Fibroblast of pulmonary artery (primary cell): ENCODE results near the gene PLA2G2D.

Experiments
- DNase-seq: peaks from one replicate; pipeline ENCODE4 v3.0.0-alpha.2; 2010; ENCODE audit warnings: low read depth
- H3K4me3 ChIP-seq: replicated peaks from 2 replicates; pipeline ENCODE4 v1.5.1; 2011; ENCODE audit warnings: low read depth, mild to moderate bottlenecking, control low read depth, low read length, moderate library complexity
- CTCF ChIP-seq: IDR thresholded peaks from 2 replicates; pipeline ENCODE4 v1.5.1; 2011; ENCODE audit warnings: mild to moderate bottlenecking, control low read depth, low read length, inconsistent platforms; ENCODE audit errors: missing control alignments

Gene PLA2G2D

GRCh38 chr1:20142001-20142710 lies 22.8 kb upstream of the PLA2G2D start:
- DNase-seq: no peak
- H3K4me3 ChIP-seq: no peak overlapping the region
- TF ChIP-seq CTCF: no peak

DNA sequence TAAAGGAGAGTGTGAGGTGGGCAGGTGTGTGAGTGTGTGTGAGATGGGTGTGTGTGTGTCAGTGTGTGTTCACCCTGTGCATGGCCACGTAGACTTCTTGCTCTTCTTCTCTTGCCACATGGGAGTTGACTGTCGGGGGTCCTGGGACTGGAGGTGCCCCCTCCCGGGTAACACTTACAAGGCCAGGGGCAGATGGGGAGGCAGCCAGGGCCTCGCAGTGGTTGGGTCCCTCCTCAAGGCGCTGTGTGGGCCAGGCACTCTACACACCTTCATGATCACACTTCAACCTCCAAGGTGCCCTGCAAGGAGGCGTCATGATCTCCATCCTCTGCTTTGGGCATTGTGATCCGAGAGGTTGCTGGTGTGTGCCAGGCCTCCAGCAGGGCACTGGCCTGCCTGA lies 22.1 kb upstream of the PLA2G2D start:
- H3K4me3 ChIP-seq: no peak overlapping the region
- DNase-seq: no peak
- no peak for TF ChIP-seq CTCF

DNA sequence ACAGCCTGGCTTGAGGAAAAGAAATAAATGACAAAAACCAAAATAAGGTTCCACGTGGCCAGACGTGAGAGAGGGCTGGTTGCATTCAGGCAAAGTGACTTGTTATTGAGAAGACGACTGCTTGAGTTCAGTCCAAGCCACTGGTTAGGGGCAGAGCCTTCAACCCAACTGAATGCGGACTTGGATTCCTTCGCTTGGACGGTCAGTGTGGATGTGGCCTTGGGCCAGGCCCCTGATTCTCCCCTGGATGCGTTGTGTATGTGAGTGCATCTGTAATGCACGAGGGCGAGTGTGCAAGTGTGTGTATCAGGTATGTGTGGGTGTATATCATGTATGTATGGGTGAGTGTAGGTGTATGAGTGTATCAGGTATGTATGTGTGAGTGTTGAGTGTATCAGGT lies 21.7 kb upstream of the PLA2G2D start:
- DNase-seq: no peak
- TF ChIP-seq CTCF: no peak
- H3K4me3 ChIP-seq: no peak overlapping the region

GRCh38 chr1:20139776-20140612 lies 20.7 kb upstream of the PLA2G2D start:
- TF ChIP-seq CTCF: no peak
- DNase-seq: no peak
- no peak overlapping the region for H3K4me3 ChIP-seq

GRCh38 chr1:20138961-20139550 lies 19.7 kb upstream of the PLA2G2D start, which contains the start of gene PLA2G2F:
Gene PLA2G2F (plus strand): TSS chr1:20139323. CDS start chr1:20139428, 105 bp downstream.
- DNase-seq: no peak
- H3K4me3 ChIP-seq: no peak within 1 kb of the TSS
- TF ChIP-seq CTCF: no peak

DNA sequence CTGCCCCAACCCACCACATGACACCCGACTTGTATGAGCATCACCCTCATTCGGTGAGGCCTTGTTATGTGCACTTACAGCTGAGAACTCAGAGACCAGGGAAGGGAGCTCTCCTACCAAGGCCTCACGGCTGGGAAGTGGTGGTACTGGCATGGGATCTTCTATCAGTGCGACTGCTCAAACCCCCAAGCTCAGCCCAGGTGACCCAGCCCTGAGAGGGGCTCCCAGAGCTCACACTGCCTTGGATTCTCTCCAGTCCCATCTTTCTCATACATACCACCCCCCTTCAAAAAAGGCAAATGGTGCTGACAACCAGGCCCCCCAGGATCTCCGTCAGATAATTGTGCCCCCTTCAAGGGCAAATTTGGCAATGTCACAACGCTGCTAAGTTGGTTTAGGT lies 19.0 kb upstream of the PLA2G2D start:
- TF ChIP-seq CTCF: no peak
- H3K4me3 ChIP-seq: no peak overlapping the region
- DNase-seq: no peak
